ENCODE measurements around the gene MIPEP.
"Not testable (repeated sequence)": the region's sequence is repeated elsewhere in the genome, so short reads cannot be mapped to it uniquely, and the experiment has no call there.

DNA sequence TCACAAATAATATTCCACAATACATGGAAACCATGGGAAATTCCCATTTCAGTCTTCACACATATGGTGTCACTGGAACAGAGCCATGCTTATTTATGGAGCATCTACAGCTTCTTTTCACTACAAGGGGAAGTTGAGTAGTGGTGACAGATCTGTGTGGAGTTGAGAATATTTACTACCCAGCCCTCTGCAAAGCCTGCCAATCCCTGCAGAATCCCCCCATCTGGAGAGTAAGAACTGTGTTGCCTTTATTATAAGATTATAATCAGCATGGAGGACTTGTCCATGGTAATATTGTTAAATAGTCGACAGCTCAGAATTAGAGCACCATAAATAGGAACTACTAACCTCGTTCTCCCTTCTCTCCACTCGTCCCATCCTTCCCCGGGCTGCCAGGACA is 4.6 kb upstream of the MIPEP start:
- not testable (repeated sequence) for TF ChIP-seq RAD21 (CRISPR knock-in tag; conservative IDR thresholded peaks at IDR 0.05 in 1 of 2, IDR thresholded peaks at IDR 0.05 in 1 of 2); POLR2A (conservative IDR thresholded peaks at IDR 0.05); KLF6 (CRISPR knock-in tag; IDR thresholded peaks at IDR 0.05; ENCODE audit: borderline replicate concordance); ELF4 (CRISPR knock-in tag; IDR thresholded peaks at IDR 0.05); MAZ (CRISPR knock-in tag; conservative IDR thresholded peaks at IDR 0.05 in 1 of 2, IDR thresholded peaks at IDR 0.05 in 1 of 2); ZNF384 (IDR thresholded peaks at IDR 0.05; ENCODE audit: low read depth, low read length); ZNF830 (CRISPR knock-in tag; IDR thresholded peaks at IDR 0.05); RFX5 (IDR thresholded peaks at IDR 0.05; ENCODE audit: low read depth, low read length); HNRNPH1 (optimal IDR thresholded peaks at IDR 0.05; ENCODE audit: low read depth, low read length); ZNF274 (IDR thresholded peaks at IDR 0.05; ENCODE audit: borderline replicate concordance, low read depth, low read length); ZNF232 (CRISPR knock-in tag; IDR thresholded peaks at IDR 0.05); PCBP1 (IDR thresholded peaks at IDR 0.05; ENCODE audit: low read depth, low read length, poor library complexity, severe bottlenecking); EGR1 (conservative IDR thresholded peaks at IDR 0.05)
- TF ChIP-seq, protein P1, sequence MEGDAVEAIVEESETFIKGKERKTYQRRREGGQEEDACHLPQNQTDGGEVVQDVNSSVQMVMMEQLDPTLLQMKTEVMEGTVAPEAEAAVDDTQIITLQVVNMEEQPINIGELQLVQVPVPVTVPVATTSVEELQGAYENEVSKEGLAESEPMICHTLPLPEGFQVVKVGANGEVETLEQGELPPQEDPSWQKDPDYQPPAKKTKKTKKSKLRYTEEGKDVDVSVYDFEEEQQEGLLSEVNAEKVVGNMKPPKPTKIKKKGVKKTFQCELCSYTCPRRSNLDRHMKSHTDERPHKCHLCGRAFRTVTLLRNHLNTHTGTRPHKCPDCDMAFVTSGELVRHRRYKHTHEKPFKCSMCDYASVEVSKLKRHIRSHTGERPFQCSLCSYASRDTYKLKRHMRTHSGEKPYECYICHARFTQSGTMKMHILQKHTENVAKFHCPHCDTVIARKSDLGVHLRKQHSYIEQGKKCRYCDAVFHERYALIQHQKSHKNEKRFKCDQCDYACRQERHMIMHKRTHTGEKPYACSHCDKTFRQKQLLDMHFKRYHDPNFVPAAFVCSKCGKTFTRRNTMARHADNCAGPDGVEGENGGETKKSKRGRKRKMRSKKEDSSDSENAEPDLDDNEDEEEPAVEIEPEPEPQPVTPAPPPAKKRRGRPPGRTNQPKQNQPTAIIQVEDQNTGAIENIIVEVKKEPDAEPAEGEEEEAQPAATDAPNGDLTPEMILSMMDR (IDR thresholded peaks at IDR 0.05 in 2 of 3, conservative IDR thresholded peaks at IDR 0.05 in 1 of 3; ENCODE audit: insufficient read depth in 2 of 3, low read depth in 1 of 3, low read length in 3 of 3) = not testable (repeated sequence)

Measured in K562 (cell line).